ENCODE measurements around the gene ACAD9. TPM values are rescaled to one million over a fixed set of nuclear protein-coding genes. Genes with fewer than 3 reads are reported as not detected.

The ACAD9 gene
- total RNA-seq, 1 experiment from 2014 or later = 76.5 TPM

DNA sequence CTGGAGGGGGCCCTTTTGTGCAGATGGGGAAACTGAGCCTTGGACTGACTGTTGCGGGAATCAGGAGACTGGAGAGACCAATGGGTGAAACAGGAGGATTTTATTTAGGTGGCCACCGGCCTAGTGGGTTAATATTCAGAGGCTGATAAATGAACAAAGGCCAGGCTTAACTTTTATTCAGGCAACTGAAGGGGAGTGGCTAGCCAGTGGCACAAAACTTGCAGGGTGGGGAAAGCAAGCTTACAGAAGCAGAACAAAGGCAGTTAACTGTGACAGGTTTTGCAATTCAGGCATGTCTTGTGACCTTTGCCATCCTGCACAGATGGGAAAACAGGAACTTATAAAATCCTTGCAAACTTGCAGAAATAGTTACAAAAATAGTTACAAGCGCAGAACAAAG lies 24.9 kb upstream of the ACAD9 start:
- TF ChIP-seq EZH2 (IDR thresholded peaks at IDR 0.05; ENCODE audit: low read depth) = no peak
- TF ChIP-seq, protein P1, sequence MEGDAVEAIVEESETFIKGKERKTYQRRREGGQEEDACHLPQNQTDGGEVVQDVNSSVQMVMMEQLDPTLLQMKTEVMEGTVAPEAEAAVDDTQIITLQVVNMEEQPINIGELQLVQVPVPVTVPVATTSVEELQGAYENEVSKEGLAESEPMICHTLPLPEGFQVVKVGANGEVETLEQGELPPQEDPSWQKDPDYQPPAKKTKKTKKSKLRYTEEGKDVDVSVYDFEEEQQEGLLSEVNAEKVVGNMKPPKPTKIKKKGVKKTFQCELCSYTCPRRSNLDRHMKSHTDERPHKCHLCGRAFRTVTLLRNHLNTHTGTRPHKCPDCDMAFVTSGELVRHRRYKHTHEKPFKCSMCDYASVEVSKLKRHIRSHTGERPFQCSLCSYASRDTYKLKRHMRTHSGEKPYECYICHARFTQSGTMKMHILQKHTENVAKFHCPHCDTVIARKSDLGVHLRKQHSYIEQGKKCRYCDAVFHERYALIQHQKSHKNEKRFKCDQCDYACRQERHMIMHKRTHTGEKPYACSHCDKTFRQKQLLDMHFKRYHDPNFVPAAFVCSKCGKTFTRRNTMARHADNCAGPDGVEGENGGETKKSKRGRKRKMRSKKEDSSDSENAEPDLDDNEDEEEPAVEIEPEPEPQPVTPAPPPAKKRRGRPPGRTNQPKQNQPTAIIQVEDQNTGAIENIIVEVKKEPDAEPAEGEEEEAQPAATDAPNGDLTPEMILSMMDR (conservative IDR thresholded peaks at IDR 0.05) = no peak
- Histone ChIP-seq H3F3A (ENCODE audit: insufficient read depth, low read depth) (no peaks in the 10 kb centered on the region), H2AFZ (no peak overlapping the region), H3K9me3 (ENCODE audit: insufficient read depth, low read depth) (peaks cover 8% of the 10 kb centered on the region), H3K27ac (no peak overlapping the region), H3K9me2 (ENCODE audit: insufficient read depth) (no peaks in the 10 kb centered on the region), H3K4me1 (replicated peaks; ENCODE audit: insufficient read depth) (no peaks in the 10 kb centered on the region), H3K79me2 (ENCODE audit: low read depth) (no peaks in the 10 kb centered on the region), H3K36me3 (ENCODE audit: low read depth) (no peaks in the 10 kb centered on the region), H4K20me1 (ENCODE audit: insufficient read depth) (no peaks in the 10 kb centered on the region), H3K27me3 (ENCODE audit: insufficient read depth, low read depth) (no peaks in the 10 kb centered on the region), H3K4me2 (no peak overlapping the region), H3K4me3 (no peak overlapping the region)
- CTCF ChIA-PET = no interaction called here
- POLR2A ChIA-PET (ENCODE audit: unreplicated experiment) = no interaction called here
- DNase-seq = no peak
- intact Hi-C loops (cut with micrococcal nuclease; ENCODE audit: unreplicated experiment) = no loop called here
- no TSS peak for BruUV-seq (replicated peaks)

DNA sequence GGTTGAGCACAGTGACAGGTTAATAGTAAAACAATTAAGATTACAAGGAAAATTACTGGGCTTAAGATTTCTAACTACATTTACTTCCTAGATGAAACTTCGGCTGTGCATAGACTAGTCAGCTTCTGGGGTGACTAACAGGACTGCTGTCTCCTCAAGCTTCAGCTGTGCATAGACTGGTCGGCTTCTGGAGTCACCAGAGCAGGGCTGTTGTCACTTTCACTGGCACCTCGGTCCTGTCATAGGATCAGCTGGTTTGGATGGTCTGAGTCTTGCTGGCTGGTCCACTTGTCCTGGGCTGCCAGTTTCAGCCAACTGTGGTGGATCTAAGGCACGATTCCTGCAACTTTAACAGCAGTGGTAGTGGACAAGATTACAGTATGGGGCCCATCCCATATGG lies 23.9 kb upstream of the ACAD9 start:
- no TSS peak for BruUV-seq (replicated peaks)
- no peak overlapping the region for H2AFZ ChIP-seq
- no peaks in the 10 kb centered on the region; the same call in 1 of the 2 replicates for H3F3A ChIP-seq (ENCODE audit: insufficient read depth, low read depth)
- H3K27ac ChIP-seq = no peak overlapping the region
- no peak for DNase-seq
- no peak overlapping the region for H3K4me2 ChIP-seq
- ChIA-PET CTCF (no interaction called here), POLR2A (ENCODE audit: unreplicated experiment) (no interaction called here)
- no peaks in the 10 kb centered on the region for H3K36me3 ChIP-seq (ENCODE audit: low read depth)
- TF ChIP-seq EZH2 (IDR thresholded peaks at IDR 0.05; ENCODE audit: low read depth) = no peak
- TF ChIP-seq, protein P1 (conservative IDR thresholded peaks at IDR 0.05) = no peak
- H3K9me2 ChIP-seq (ENCODE audit: insufficient read depth) = no peaks in the 10 kb centered on the region
- no peaks in the 10 kb centered on the region for H3K79me2 ChIP-seq (ENCODE audit: low read depth)
- no peaks in the 10 kb centered on the region for H3K4me1 ChIP-seq (replicated peaks; ENCODE audit: insufficient read depth)
- H3K27me3 ChIP-seq (ENCODE audit: insufficient read depth, low read depth) = no peaks in the 10 kb centered on the region
- no peak overlapping the region for H3K4me3 ChIP-seq
- H3K9me3 ChIP-seq (ENCODE audit: insufficient read depth, low read depth) = peaks cover 19% of the 10 kb centered on the region
- H4K20me1 ChIP-seq (ENCODE audit: insufficient read depth) = no peaks in the 10 kb centered on the region
- intact Hi-C loops (cut with micrococcal nuclease; ENCODE audit: unreplicated experiment) = no loop called here

GRCh38 chr3:128858167-128858566 lies 21.3 kb upstream of the ACAD9 start:
- H3K36me3 ChIP-seq (ENCODE audit: low read depth) = no peaks in the 10 kb centered on the region
- no peaks in the 10 kb centered on the region for H3K4me1 ChIP-seq (replicated peaks; ENCODE audit: insufficient read depth)
- H3K9me2 ChIP-seq (ENCODE audit: insufficient read depth) = no peaks in the 10 kb centered on the region
- BruUV-seq (replicated peaks) = no TSS peak
- H3K9me3 ChIP-seq (ENCODE audit: insufficient read depth, low read depth) = peaks cover 23% of the 10 kb centered on the region
- H2AFZ ChIP-seq = no peak overlapping the region
- H3F3A ChIP-seq (ENCODE audit: insufficient read depth, low read depth) = no peaks in the 10 kb centered on the region; the same call in 1 of the 2 replicates
- TF ChIP-seq EZH2 (IDR thresholded peaks at IDR 0.05; ENCODE audit: low read depth) = no peak
- TF ChIP-seq, protein P1 (conservative IDR thresholded peaks at IDR 0.05) = no peak
- H3K27ac ChIP-seq = no peak overlapping the region
- no peaks in the 10 kb centered on the region for H4K20me1 ChIP-seq (ENCODE audit: insufficient read depth)
- H3K79me2 ChIP-seq (ENCODE audit: low read depth) = no peaks in the 10 kb centered on the region
- POLR2A ChIA-PET (ENCODE audit: unreplicated experiment) = interaction anchor here (0.8 kb wide), 1 partner anchor 21 kb away, joined by 5 read pairs; the partner anchor contains the start of gene ACAD9
- no peak overlapping the region for H3K4me2 ChIP-seq
- H3K4me3 ChIP-seq = no peak overlapping the region
- no peaks in the 10 kb centered on the region for H3K27me3 ChIP-seq (ENCODE audit: insufficient read depth, low read depth)
- peak in 1 of 2 experiments; percentile 50 for DNase-seq
- intact Hi-C loops (cut with micrococcal nuclease; ENCODE audit: unreplicated experiment) = no loop called here
- CTCF ChIA-PET = interaction anchor here (0.9 kb wide), 1 partner anchor 178 kb away, joined by 6 read pairs; no protein-coding TSS in a partner anchor
